ENCODE results near the gene INTS14. TPM values are rescaled to one million over a fixed set of nuclear protein-coding genes. Genes with fewer than 3 reads are reported as not detected.

INTS14 gene
- total RNA-seq, 4 donors from 2014 or later = 30.6 to 38.4 (median 36.0) TPM

GRCh38 chr15:65641768-65642475 lies 31.0 kb upstream of the INTS14 start:
- 53 to 56% methylated on average over 6 of the region's 6 CpGs for WGBS, 2 donors
- H3K9me3 ChIP-seq = no peaks in the 10 kb centered on the region
- peaks cover 0 to 8% (median 2%) of the 10 kb centered on the region in 4 donors for H3K4me1 ChIP-seq
- DNase-seq (ENCODE audit: low spot score in 2 of 2) = no peak
- no peaks in the 10 kb centered on the region for H3K27me3 ChIP-seq
- peaks cover 0 to 9% (median 0%) of the 10 kb centered on the region in 3 donors for H3K36me3 ChIP-seq
- no peak for TF ChIP-seq EP300 (IDR thresholded peaks at IDR 0.05)
- TF ChIP-seq, protein P1, sequence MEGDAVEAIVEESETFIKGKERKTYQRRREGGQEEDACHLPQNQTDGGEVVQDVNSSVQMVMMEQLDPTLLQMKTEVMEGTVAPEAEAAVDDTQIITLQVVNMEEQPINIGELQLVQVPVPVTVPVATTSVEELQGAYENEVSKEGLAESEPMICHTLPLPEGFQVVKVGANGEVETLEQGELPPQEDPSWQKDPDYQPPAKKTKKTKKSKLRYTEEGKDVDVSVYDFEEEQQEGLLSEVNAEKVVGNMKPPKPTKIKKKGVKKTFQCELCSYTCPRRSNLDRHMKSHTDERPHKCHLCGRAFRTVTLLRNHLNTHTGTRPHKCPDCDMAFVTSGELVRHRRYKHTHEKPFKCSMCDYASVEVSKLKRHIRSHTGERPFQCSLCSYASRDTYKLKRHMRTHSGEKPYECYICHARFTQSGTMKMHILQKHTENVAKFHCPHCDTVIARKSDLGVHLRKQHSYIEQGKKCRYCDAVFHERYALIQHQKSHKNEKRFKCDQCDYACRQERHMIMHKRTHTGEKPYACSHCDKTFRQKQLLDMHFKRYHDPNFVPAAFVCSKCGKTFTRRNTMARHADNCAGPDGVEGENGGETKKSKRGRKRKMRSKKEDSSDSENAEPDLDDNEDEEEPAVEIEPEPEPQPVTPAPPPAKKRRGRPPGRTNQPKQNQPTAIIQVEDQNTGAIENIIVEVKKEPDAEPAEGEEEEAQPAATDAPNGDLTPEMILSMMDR (IDR thresholded peaks at IDR 0.05) = no peak
- TF ChIP-seq POLR2A (IDR thresholded peaks at IDR 0.05) = no peak
- H3K27ac ChIP-seq = no peak overlapping the region
- H3K4me3 ChIP-seq = no peak overlapping the region

DNA sequence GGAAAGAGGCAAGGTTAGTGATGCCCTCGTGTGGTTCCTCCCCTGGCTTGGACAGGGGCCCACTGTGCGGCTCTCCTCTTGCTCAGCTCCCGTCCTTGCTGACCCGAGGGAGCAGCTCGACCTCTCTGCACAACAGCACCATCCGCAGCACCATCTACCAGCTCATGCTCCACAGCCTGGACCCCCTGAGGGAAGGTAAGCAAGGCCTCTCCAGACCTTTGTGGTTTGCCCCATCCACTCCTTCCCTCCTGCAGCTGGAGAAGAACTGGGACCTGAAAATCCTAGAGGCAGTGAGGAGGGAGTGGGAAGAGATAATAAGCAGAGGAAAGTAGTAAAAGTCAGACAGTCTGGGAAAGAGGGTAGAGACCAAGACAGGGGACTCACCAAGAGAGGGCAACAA lies 28.6 kb upstream of the INTS14 start:
- Histone ChIP-seq H3K9me3 (no peaks in the 10 kb centered on the region), H3K4me1 (peaks cover 0 to 8% (median 2%) of the 10 kb centered on the region in 4 donors), H3K36me3 (peaks cover 0 to 4% (median 0%) of the 10 kb centered on the region in 3 donors), H3K27ac (no peak overlapping the region), H3K27me3 (no peaks in the 10 kb centered on the region), H3K4me3 (no peak overlapping the region)
- WGBS, 2 donors = 53 to 85% methylated on average over 6 of the region's 6 CpGs
- no peak for TF ChIP-seq EP300 (IDR thresholded peaks at IDR 0.05)
- TF ChIP-seq, protein P1 (IDR thresholded peaks at IDR 0.05) = no peak
- TF ChIP-seq POLR2A (IDR thresholded peaks at IDR 0.05) = no peak
- DNase-seq (ENCODE audit: low spot score in 2 of 2) = no peak

- Histone ChIP-seq H3K36me3 (no peaks in the 10 kb centered on the region), H3K27me3 (no peaks in the 10 kb centered on the region), H3K4me3 (no peak overlapping the region), H3K27ac (no peak overlapping the region), H3K4me1 (peaks cover 0 to 8% (median 2%) of the 10 kb centered on the region in 4 donors), H3K9me3 (no peaks in the 10 kb centered on the region)
- DNase-seq (ENCODE audit: low spot score in 2 of 2) = peak in 1 of 2 donors; percentile 34
- WGBS, 2 donors = 1 to 2% methylated on average over 3 of the region's 3 CpGs
- TF ChIP-seq POLR2A (IDR thresholded peaks at IDR 0.05) (no peak), EP300 (IDR thresholded peaks at IDR 0.05) (no peak)
- TF ChIP-seq, protein P1 (IDR thresholded peaks at IDR 0.05) = peak; percentile 67 to 81 (median 75)
Observed at GRCh38 chr15:65638681-65639089, 27.8 kb upstream of the INTS14 start.

DNA sequence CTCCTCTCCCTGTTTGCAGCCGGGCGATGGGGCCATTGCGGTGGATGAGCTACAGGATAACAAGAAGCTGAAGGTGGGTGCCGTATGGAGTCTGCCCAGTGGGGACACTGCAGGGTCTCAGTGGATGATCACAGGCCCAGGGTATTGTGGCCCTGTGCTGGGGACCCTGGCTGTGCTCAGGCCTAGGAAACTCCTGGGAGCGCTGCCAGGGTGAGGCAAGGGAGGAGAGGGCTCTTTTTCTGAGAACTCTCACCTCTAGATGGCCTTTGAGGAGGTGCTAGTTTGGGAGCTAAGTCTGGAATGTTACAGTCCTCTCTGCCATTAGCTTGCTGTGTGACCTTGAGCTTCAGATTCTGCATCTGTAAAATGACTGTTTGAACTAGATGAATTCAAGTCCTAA lies 27.2 kb upstream of the INTS14 start:
- DNase-seq (ENCODE audit: low spot score in 2 of 2) = no peak
- TF ChIP-seq, protein P1 (IDR thresholded peaks at IDR 0.05) = no peak
- TF ChIP-seq POLR2A (IDR thresholded peaks at IDR 0.05) = no peak
- no peaks in the 10 kb centered on the region for H3K27me3 ChIP-seq
- 84 to 89% methylated on average over 5 of the region's 5 CpGs for WGBS, 2 donors
- H3K4me3 ChIP-seq = no peak overlapping the region
- no peaks in the 10 kb centered on the region for H3K9me3 ChIP-seq
- no peak overlapping the region for H3K27ac ChIP-seq
- H3K4me1 ChIP-seq = peaks cover 0 to 8% (median 2%) of the 10 kb centered on the region in 4 donors
- H3K36me3 ChIP-seq = no peaks in the 10 kb centered on the region

DNA sequence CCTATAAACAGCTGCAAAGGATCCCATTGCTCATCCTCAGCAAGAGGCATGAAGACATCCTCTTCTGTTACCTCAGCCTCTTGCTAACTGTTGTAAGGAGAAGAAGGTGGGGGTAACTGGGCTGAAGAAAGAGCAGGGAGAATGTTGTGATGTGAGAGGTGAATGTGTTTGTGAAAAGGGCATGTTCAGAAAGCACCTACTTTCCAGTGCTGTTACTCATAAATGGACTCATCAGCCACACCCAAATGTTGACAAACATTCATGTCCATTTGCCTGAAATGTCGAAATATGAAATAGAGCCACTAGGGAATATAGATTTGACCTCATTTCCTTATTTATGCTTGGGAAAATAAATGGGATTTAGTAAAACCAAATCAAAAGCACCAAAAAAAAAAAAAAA lies 23.4 kb upstream of the INTS14 start:
- Histone ChIP-seq H3K27me3 (no peaks in the 10 kb centered on the region), H3K4me1 (peaks cover 0 to 8% (median 2%) of the 10 kb centered on the region in 4 donors), H3K4me3 (no peak overlapping the region), H3K36me3 (peaks cover 0 to 5% (median 0%) of the 10 kb centered on the region in 3 donors), H3K27ac (no peak overlapping the region), H3K9me3 (no peaks in the 10 kb centered on the region)
- WGBS, 2 donors = 85 to 88% methylated on average over 1 of the region's 1 CpG
- TF ChIP-seq, protein P1 (IDR thresholded peaks at IDR 0.05) = no peak
- TF ChIP-seq POLR2A (IDR thresholded peaks at IDR 0.05) = no peak
- no peak for TF ChIP-seq EP300 (IDR thresholded peaks at IDR 0.05)
- DNase-seq (ENCODE audit: low spot score in 2 of 2) = no peak
